ENCODE measurements around the gene ZNF777. TPM values are rescaled to one million over a fixed set of nuclear protein-coding genes. Genes with fewer than 3 reads are reported as not detected.
"Not testable (repeated sequence)": the region's sequence is repeated elsewhere in the genome, so short reads cannot be mapped to it uniquely, and the experiment has no call there.

Gene ZNF777
- total RNA-seq, 1 donor from 2014 or later, result 20.0 TPM

DNA sequence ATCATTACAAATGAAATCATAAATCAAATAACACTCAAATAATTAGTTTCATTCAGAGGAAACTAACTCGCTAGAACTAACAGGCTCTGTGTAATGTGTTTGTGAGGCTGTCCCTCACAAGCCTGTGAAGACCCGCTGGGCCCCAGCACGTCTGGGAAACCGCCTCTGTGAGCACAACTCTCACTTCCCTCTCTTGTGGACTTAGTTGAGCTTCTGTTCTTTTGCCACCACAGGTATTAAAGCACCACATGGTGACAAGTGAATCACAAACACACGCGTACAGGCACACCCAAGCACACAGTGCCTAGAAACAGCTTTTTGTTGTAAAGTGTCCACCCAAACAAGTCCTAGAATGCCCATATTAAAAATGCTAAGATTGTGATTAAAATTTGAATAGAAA is 51.0 kb downstream of the ZNF777 start:
- Mint-ChIP-seq H3K4me3 (no peak overlapping the region), H3K9me3 (peaks cover 23% of the 10 kb centered on the region), H3K36me3 (no peaks in the 10 kb centered on the region), H3K27ac (no peak overlapping the region), H3K4me1 (peaks cover 7% of the 10 kb centered on the region), H3K27me3 (ENCODE audit: low read depth) (peaks cover 25% of the 10 kb centered on the region)
- TF ChIP-seq, protein P1, sequence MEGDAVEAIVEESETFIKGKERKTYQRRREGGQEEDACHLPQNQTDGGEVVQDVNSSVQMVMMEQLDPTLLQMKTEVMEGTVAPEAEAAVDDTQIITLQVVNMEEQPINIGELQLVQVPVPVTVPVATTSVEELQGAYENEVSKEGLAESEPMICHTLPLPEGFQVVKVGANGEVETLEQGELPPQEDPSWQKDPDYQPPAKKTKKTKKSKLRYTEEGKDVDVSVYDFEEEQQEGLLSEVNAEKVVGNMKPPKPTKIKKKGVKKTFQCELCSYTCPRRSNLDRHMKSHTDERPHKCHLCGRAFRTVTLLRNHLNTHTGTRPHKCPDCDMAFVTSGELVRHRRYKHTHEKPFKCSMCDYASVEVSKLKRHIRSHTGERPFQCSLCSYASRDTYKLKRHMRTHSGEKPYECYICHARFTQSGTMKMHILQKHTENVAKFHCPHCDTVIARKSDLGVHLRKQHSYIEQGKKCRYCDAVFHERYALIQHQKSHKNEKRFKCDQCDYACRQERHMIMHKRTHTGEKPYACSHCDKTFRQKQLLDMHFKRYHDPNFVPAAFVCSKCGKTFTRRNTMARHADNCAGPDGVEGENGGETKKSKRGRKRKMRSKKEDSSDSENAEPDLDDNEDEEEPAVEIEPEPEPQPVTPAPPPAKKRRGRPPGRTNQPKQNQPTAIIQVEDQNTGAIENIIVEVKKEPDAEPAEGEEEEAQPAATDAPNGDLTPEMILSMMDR (IDR thresholded peaks at IDR 0.05; ENCODE audit: unreplicated experiment), result no peak
- DNase-seq (ENCODE audit: low spot score in 2 of 2, unreplicated experiment in 2 of 2), result no peak

DNA sequence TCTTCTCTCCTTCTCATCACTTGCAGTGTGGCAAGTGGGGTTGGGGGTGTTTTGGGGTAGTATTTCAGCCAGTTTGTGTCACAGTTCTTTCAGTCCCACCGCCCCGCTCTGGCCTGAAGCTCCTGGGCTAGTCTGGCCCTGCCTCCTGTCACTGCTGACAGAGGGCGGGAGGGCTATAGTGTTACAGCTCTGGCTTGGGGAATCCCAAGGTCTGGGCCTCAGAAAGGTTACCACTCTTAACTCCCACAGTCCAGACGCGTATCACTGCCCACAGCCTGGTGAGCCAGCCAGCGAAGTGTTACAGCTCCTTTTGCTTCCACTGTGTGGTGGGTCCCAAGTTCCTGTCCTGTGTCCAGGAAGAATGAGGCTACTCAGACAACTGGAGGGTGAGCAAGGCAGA is 56.0 kb downstream of the ZNF777 start:
- TF ChIP-seq, protein P1 (IDR thresholded peaks at IDR 0.05; ENCODE audit: unreplicated experiment), result no peak
- H3K27me3 Mint-ChIP-seq (ENCODE audit: low read depth), result peaks cover 26% of the 10 kb centered on the region
- H3K9me3 Mint-ChIP-seq, result peaks cover 9% of the 10 kb centered on the region
- H3K4me3 Mint-ChIP-seq, result no peak overlapping the region
- H3K4me1 Mint-ChIP-seq, result no peaks in the 10 kb centered on the region
- DNase-seq (ENCODE audit: low spot score in 2 of 2, unreplicated experiment in 2 of 2), result no peak
- H3K36me3 Mint-ChIP-seq, result no peaks in the 10 kb centered on the region
- no peak overlapping the region for H3K27ac Mint-ChIP-seq

DNA sequence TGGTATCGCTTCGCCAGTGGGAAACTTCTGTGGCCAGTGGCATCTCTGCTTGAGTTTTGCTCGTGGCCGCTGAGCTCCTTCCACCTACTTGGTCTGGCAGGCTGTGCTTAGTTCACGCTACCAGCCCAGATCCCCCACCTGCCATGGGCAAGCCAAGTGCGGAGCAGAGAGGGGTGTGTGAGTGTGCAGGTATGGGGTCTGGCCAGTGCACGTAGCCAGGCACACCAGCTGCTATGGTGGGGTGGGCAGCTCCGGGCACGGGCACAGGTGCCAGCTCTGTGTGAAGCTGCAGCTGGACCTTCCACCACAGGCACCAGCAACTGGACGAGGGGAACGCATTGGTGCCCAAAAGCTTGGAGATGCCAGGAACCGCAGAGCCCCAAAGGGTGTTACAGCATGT is 56.5 kb downstream of the ZNF777 start:
- TF ChIP-seq, protein P1 (IDR thresholded peaks at IDR 0.05; ENCODE audit: unreplicated experiment), result no peak
- H3K27ac Mint-ChIP-seq, result no peak overlapping the region
- H3K27me3 Mint-ChIP-seq (ENCODE audit: low read depth), result peaks cover 26% of the 10 kb centered on the region
- no peak for DNase-seq (ENCODE audit: low spot score in 2 of 2, unreplicated experiment in 2 of 2)
- no peaks in the 10 kb centered on the region for H3K36me3 Mint-ChIP-seq
- H3K4me3 Mint-ChIP-seq, result no peak overlapping the region
- no peaks in the 10 kb centered on the region for H3K4me1 Mint-ChIP-seq
- peaks cover 9% of the 10 kb centered on the region for H3K9me3 Mint-ChIP-seq

DNA sequence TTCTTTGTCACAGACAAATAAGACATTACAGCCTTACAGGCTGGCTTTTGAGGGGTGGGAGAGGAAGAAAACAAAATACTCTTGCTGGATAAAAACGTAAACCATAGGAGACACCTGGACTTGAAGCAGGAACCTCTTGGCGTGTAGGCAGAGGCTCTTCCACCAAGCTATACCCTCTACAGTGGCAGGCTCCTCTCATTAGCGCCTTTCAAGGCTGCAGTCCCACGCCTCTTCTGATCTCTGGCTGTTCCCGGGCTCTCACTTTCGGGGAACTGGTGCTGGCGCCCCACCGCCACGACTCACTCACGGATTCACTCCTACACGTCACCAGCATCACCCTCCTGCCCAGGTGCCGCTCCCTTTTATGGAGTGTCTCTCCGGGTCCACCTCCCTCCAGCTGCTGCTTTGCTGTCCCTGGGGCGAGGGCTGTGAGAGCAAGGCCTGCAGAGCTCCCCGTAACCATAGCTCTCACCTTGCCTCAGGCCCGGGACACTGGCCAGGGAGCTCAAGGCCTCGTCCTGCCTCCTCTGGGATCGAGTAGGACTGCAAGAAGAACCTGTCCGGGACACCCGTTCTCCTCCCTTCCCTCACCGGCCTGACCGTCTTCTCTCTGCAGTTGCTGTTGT is 62.6 kb downstream of the ZNF777 start:
- H3K27ac Mint-ChIP-seq, result no peak overlapping the region
- DNase-seq (ENCODE audit: low spot score in 2 of 2, unreplicated experiment in 2 of 2), result no peak
- no peaks in the 10 kb centered on the region for H3K36me3 Mint-ChIP-seq
- H3K4me1 Mint-ChIP-seq, result no peaks in the 10 kb centered on the region
- no peak overlapping the region for H3K4me3 Mint-ChIP-seq
- peaks cover 35% of the 10 kb centered on the region for H3K27me3 Mint-ChIP-seq (ENCODE audit: low read depth)
- H3K9me3 Mint-ChIP-seq, result peaks cover 11% of the 10 kb centered on the region
- TF ChIP-seq, protein P1 (IDR thresholded peaks at IDR 0.05; ENCODE audit: unreplicated experiment), result no peak

DNA sequence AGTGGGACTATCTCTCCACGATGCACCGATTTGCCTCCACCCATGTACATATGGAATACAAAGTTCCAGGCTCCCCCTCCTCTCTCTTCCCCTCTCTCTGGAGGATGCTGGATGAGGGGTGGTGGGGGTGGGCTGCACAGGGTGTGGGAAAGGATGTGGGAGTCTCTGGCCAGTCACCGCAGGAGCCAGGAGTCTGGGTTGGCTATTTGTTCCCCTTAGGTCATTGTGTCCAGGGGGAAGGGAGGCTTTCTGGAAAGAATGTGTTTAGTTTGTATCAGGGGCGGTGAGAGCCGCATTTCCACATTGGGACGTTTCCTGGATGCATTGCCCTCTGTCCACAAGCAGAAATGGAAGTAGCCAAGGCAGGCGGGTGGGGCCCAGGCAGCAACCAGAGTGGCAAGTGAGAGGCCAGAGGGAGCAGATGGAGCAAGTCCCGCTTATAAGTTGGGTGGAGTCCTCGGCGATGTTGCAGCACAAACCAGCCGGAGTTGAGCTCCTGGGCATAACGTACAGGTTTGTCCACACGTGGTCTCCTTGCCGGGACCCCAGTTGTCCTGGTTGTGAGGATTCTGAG is 63.3 kb downstream of the ZNF777 start:
- no peak overlapping the region for H3K27ac Mint-ChIP-seq

DNA sequence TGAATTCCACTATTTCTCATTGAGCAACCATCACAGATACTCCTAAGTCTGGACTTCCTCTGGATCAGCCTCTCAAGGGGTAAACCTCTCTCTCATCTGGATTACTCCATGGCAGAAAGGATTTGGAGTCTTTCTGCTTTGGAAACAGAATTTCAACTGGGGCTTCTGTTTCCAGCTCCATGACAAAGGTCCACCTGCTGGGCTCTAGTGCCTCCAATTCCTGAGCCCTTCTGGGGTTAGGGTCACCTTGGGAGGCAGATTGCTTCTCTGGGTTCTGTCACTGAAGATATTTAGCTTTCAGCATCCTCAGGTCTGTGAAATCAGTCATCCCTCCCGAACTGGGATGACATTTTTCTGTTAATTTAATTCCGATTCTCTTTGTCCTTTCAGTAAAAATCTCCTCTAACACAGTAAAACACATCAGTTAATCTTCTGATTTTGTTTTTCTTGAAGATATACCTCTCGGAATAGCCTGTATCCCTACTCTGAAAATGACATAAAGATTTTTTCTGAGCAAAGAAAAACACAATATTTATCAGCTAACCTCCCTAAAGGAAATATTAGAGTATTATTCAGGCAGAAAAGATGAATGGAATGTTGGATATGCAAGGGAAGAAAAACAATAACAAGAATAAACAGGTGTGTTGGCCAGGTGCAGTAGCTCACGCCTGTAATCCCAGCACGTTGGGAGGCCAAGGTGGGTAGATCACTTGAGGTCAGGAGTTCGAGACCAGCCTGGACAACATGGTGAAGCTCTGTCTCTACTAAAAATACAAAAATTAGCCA is 72.1 kb downstream of the ZNF777 start:
- not testable (repeated sequence) for DNase-seq (ENCODE audit: low spot score in 2 of 2, unreplicated experiment in 2 of 2); H3K27me3 Mint-ChIP-seq (ENCODE audit: low read depth); H3K27ac Mint-ChIP-seq; H3K36me3 Mint-ChIP-seq; H3K9me3 Mint-ChIP-seq; H3K4me3 Mint-ChIP-seq
- H3K4me1 Mint-ChIP-seq, result peaks cover 12% of the 10 kb centered on the region

More for the DNA sequence above, 63.3 kb downstream of the ZNF777 start:
- Mint-ChIP-seq H3K9me3 (peaks cover 11% of the 10 kb centered on the region), H3K4me3 (no peak overlapping the region), H3K27me3 (ENCODE audit: low read depth) (peaks cover 30% of the 10 kb centered on the region), H3K4me1 (no peaks in the 10 kb centered on the region), H3K36me3 (no peaks in the 10 kb centered on the region)
- TF ChIP-seq, protein P1 (IDR thresholded peaks at IDR 0.05; ENCODE audit: unreplicated experiment), result no peak
- no peak for DNase-seq (ENCODE audit: low spot score in 2 of 2, unreplicated experiment in 2 of 2)

DNA sequence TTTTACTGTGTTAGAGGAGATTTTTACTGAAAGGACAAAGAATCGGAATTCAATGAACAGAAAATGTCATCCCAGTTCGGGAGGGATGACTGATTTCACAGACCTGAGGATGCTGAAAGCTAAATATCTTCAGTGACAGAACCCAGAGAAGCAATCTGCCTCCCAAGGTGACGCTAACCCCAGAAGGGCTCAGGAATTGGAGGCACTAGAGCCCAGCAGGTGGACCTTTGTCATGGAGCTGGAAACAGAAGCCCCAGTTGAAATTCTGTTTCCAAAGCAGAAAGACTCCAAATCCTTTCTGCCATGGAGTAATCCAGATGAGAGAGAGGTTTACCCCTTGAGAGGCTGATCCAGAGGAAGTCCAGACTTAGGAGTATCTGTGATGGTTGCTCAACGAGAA is 74.3 kb downstream of the ZNF777 start:
- H3K4me3 Mint-ChIP-seq; H3K9me3 Mint-ChIP-seq; H3K27me3 Mint-ChIP-seq (ENCODE audit: low read depth); H3K36me3 Mint-ChIP-seq; DNase-seq (ENCODE audit: low spot score in 2 of 2, unreplicated experiment in 2 of 2): not testable (repeated sequence)
- Mint-ChIP-seq H3K27ac (peak overlapping the region; percentile 19), H3K4me1 (peaks cover 12% of the 10 kb centered on the region)
